B cell (primary cell): ENCODE data around the gene GUCY1A1. TPM values are rescaled to one million over a fixed set of nuclear protein-coding genes. Genes with fewer than 3 reads are reported as not detected.

Source experiments
- ATAC-seq: fragments of 200-7000 bp; cut with Tn5 transposase; one replicate; pipeline ENCODE4 v1.10.0; 2021; ENCODE audit warnings: low read depth, mild to moderate bottlenecking, moderate number of reproducible peaks, moderate library complexity
- CTCF ChIA-PET: fragments of 350-600 bp; sonication (Branson Sonifier 250); formaldehyde crosslinking; loops from one replicate; lab custom pipeline; 2021; ENCODE audit warnings: antibody characterized with exemption, inconsistent platforms; lab: Charles Lee
- POLR2A ChIA-PET: fragments of 350-600 bp; sonication (Branson Sonifier 250); formaldehyde crosslinking; loops from one replicate; lab custom pipeline; 2021; ENCODE audit warnings: antibody characterized with exemption; lab: Charles Lee
- DNase-seq: peaks from one replicate; pipeline ENCODE4 v3.0.0; 2013
- H2AFZ ChIP-seq: 2 replicates; pipeline ENCODE4 v1.6.1; 2012; ENCODE audit warnings: mild to moderate bottlenecking, low read depth, low read length; ENCODE audit not compliant: insufficient read depth, poor library complexity, severe bottlenecking
- H3K27ac ChIP-seq, 2 donors: 1 replicate in 1 of 2; 2 replicates in 1 of 2; pipeline ENCODE4 v1.5.1; 2012 to 2013; ENCODE audit warnings: low read length in 2 of 2, mild to moderate bottlenecking in 2 of 2, moderate library complexity in 1 of 2
- H3K27me3 ChIP-seq, 4 experiments: fragments of 200-600 bp in 1 of 4; sonication (generic) in 1 of 4; replicated peaks in 1 of 4; 1 replicate in 2 of 4; 2 replicates in 2 of 4; pipeline versions ENCODE4 v1.6.1 to v1.7.0; 2013 to 2016; ENCODE audit warnings: low read length in 3 of 4, mild to moderate bottlenecking in 2 of 4, mixed read lengths in 1 of 4, moderate library complexity in 1 of 4; ENCODE audit not compliant: insufficient read depth in 4 of 4, control insufficient read depth in 3 of 4; ENCODE audit errors: control extremely low read depth in 1 of 4
- H3K36me3 ChIP-seq, 2 experiments: replicated peaks in 1 of 2; 1 replicate in 1 of 2; 2 replicates in 1 of 2; pipeline versions ENCODE4 v1.6.1 to v1.7.1; 2013; ENCODE audit warnings: low read length in 1 of 2; ENCODE audit not compliant: insufficient read depth in 2 of 2, control insufficient read depth in 1 of 2; ENCODE audit errors: control extremely low read depth in 1 of 2, extremely low read depth in 1 of 2
- H3K4me1 ChIP-seq, 2 donors: fragments of 200-600 bp in 1 of 2; sonication (generic) in 1 of 2; 1 replicate in 1 of 2; 2 replicates in 1 of 2; pipeline versions ENCODE4 v1.5.1 to v1.6.1; 2013 to 2017; ENCODE audit warnings: low read length in 2 of 2; ENCODE audit not compliant: control insufficient read depth in 2 of 2, insufficient read depth in 2 of 2
- H3K4me2 ChIP-seq: replicated peaks from 2 replicates; pipeline ENCODE3; 2012; ENCODE audit warnings: mild to moderate bottlenecking, low read depth, low read length; ENCODE audit not compliant: poor library complexity, severe bottlenecking
- H3K4me3 ChIP-seq, 5 experiments: fragments of 200-600 bp in 1 of 5; sonication (generic) in 1 of 5; 1 replicate in 3 of 5; 2 replicates in 2 of 5; pipeline versions ENCODE4 v1.5.1 to v1.7.0; 2011 to 2016; ENCODE audit warnings: low read length in 4 of 5, mild to moderate bottlenecking in 4 of 5, low read depth in 2 of 5, control low read depth in 1 of 5, moderate library complexity in 1 of 5; ENCODE audit not compliant: insufficient read depth in 1 of 5; ENCODE audit errors: control extremely low read depth in 1 of 5, extremely low read depth in 1 of 5
- H3K79me2 ChIP-seq: fragments of 200-600 bp; sonication (generic); one replicate; pipeline ENCODE4 v1.6.0; 2016; ENCODE audit warnings: low read length; ENCODE audit not compliant: control insufficient read depth, insufficient read depth
- H3K9ac ChIP-seq: fragments of 200-600 bp; sonication (generic); 2 replicates; pipeline ENCODE4 v1.6.1; 2017; ENCODE audit warnings: mild to moderate bottlenecking, low read length, moderate library complexity
- H3K9me3 ChIP-seq, 3 donors: one replicate each; pipeline versions ENCODE4 v1.6.1 to v1.7.1; 2013; ENCODE audit warnings: low read length in 2 of 3; ENCODE audit not compliant: control insufficient read depth in 2 of 3, insufficient read depth in 1 of 3; ENCODE audit errors: control extremely low read depth in 1 of 3
- H4K20me1 ChIP-seq: 2 replicates; pipeline ENCODE4 v1.6.0; 2012; ENCODE audit warnings: mild to moderate bottlenecking, low read length; ENCODE audit not compliant: insufficient read depth, control insufficient read depth, poor library complexity, severe bottlenecking
- H3K27ac Mint-ChIP-seq: one replicate; pipeline ENCODE4 v1.8.0; 2021; ENCODE audit warnings: mixed read lengths
- H3K27me3 Mint-ChIP-seq: one replicate; pipeline ENCODE4 v1.8.0; 2021; ENCODE audit warnings: mixed read lengths
- H3K4me1 Mint-ChIP-seq: one replicate; pipeline ENCODE4 v1.8.0; 2021; ENCODE audit warnings: mixed read lengths
- H3K4me3 Mint-ChIP-seq: one replicate; pipeline ENCODE4 v1.8.0; 2021; ENCODE audit warnings: mixed read lengths
- H3K9me3 Mint-ChIP-seq: one replicate; pipeline ENCODE4 v1.8.0; 2022; ENCODE audit warnings: mixed read lengths; ENCODE audit not compliant: insufficient read depth
- CTCF ChIP-seq: fragments of 200-600 bp; IDR thresholded peaks from one replicate; pipeline ENCODE4 v1.8.0; 2022; ENCODE audit warnings: antibody characterized with exemption, mild to moderate bottlenecking
- EZH2 ChIP-seq: IDR thresholded peaks from 2 replicates; pipeline ENCODE4 v1.6.1; 2012; ENCODE audit warnings: borderline replicate concordance, low read depth, mild to moderate bottlenecking, moderate library complexity, low read length; ENCODE audit not compliant: insufficient read depth, poor library complexity, severe bottlenecking
- WGBS: methylation state at CpG from one replicate; pipeline ENCODE4 v1.1.5; 2013; ENCODE audit warnings: missing lambda C conversion rate; ENCODE audit not compliant: insufficient coverage; 5-methylcytosine and 5-hydroxymethylcytosine counted together
- intact Hi-C: fragments of 100-400 bp; cut with micrococcal nuclease; formaldehyde crosslinking; loops from one replicate; pipeline ENCODE4 v1.10.0; 2022
- polyA plus RNA-seq: library from polyadenylated mRNA; depleted of rRNA; stranded (reverse); fragments of >200 nt; gene quantifications from 2 replicates; pipeline ENCODE4 v1.2.3, GENCODE V29; 2012
- total RNA-seq, 2 donors: library from RNA; stranded (reverse); fragments of 120-200 nt in 1 of 2; gene quantifications; 1 replicate in 1 of 2; 2 replicates in 1 of 2; pipeline versions ENCODE4 v1.2.3 to v1.2.4, GENCODE V29; 2013 to 2022

Gene GUCY1A1
- total and polyA plus RNA-seq, 2 donors (not counting 1 experiment from before 2014, with no cell fraction given), result 0.12 to 0.25 TPM

DNA sequence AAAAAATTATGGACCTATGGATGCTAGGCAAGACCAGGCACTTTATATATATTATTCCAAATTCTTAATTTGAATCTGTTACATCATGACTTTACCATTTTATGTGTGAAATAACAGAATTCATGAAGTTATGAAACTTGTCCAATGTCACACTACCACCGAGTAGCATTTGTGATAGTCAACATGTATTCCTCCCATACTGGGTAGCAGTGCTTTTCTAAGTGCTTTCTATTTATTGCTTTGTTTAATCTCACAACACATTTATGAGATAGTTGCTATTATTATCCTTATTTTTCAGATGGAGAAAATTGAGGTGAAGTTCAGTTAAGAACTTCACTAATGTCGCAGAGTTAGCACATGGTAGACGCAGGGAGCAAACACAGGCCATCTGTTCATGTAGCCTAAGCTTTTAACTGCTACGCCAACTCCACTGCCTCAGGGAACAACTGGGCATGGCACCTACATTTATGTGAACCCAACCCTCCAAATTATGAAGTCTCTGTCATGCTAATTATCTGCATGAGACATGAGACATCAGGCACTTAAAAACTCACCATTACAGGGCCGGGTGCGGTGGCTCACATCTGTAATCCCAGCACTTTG is 20.8 kb downstream of the GUCY1A1 start:
- no peaks in the 10 kb centered on the region for H3K9me3 ChIP-seq
- H2AFZ ChIP-seq, result no peak overlapping the region
- H3K4me1 Mint-ChIP-seq, result no peaks in the 10 kb centered on the region
- DNase-seq (no peak), ATAC-seq (no peak)
- H3K9me3 Mint-ChIP-seq, result no peaks in the 10 kb centered on the region
- H3K27me3 ChIP-seq, result no peaks in the 10 kb centered on the region
- H3K27ac ChIP-seq, result no peak overlapping the region
- H3K4me3 Mint-ChIP-seq, result no peak overlapping the region
- no peaks in the 10 kb centered on the region for H4K20me1 ChIP-seq
- no peaks in the 10 kb centered on the region for H3K4me1 ChIP-seq
- POLR2A ChIA-PET, result no interaction called here
- CTCF ChIA-PET, result no interaction called here
- TF ChIP-seq CTCF (no peak), EZH2 (no peak)
- 93% methylated on average over 3 of the region's 6 CpGs for WGBS
- intact Hi-C loops, result no loop called here
- H3K27me3 Mint-ChIP-seq, result no peaks in the 10 kb centered on the region
- H3K4me2 ChIP-seq, result no peak overlapping the region
- H3K9ac ChIP-seq, result no peak overlapping the region
- no peaks in the 10 kb centered on the region for H3K79me2 ChIP-seq
- no peak overlapping the region for H3K27ac Mint-ChIP-seq
- H3K4me3 ChIP-seq, result no peak overlapping the region
- no peaks in the 10 kb centered on the region for H3K36me3 ChIP-seq

DNA sequence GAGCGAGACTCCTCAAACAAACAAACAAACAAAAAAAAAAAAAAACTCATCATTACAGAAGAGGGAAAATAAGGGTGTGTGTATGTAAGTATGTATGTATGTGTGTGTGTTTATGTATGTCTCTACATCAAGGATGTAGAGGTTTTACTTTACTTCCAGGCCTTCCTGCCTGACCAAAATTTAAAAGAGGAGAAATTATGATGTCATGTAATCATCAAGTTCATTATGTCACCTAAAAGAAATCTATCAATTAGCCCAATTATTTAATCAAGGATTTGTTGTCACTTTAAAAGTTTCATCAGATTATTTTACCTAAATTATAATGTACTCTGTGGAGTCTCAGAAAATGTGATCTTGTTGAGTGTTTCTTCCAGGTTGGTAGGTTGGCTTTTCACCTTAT is 21.6 kb downstream of the GUCY1A1 start:
- Histone ChIP-seq H3K36me3 (no peaks in the 10 kb centered on the region), H3K4me2 (no peak overlapping the region), H2AFZ (no peak overlapping the region), H3K9me3 (no peaks in the 10 kb centered on the region), H3K4me1 (no peaks in the 10 kb centered on the region), H3K79me2 (no peaks in the 10 kb centered on the region), H4K20me1 (no peaks in the 10 kb centered on the region), H3K9ac (no peak overlapping the region), H3K4me3 (no peak overlapping the region), H3K27ac (no peak overlapping the region), H3K27me3 (no peaks in the 10 kb centered on the region)
- intact Hi-C loops, result no loop called here
- ChIA-PET CTCF (no interaction called here), POLR2A (no interaction called here)
- no peak for ATAC-seq
- no peak for TF ChIP-seq CTCF
- TF ChIP-seq EZH2, result no peak
- Mint-ChIP-seq H3K9me3 (no peaks in the 10 kb centered on the region), H3K27ac (no peak overlapping the region), H3K27me3 (no peaks in the 10 kb centered on the region), H3K4me1 (no peaks in the 10 kb centered on the region), H3K4me3 (no peak overlapping the region)
- DNase-seq, result no peak
- no CpG with 5 or more reads among the region's 1 CpG for WGBS
